ENCODE results near the gene RPS15. TPM values are rescaled to one million over a fixed set of nuclear protein-coding genes. Genes with fewer than 3 reads are reported as not detected.

RPS15 gene
- total RNA-seq, 1 donor from 2014 or later = 3,906 TPM

GRCh38 chr19:1431759-1432506, 6.3 kb upstream of the RPS15 start:
- H3K36me3 ChIP-seq = peaks cover 0 to 71% of the 10 kb centered on the region in 2 donors
- no peak for DNase-seq (ENCODE audit: extremely low spot score in 2 of 2)
- no peaks in the 10 kb centered on the region for H3K9me3 ChIP-seq
- H3K4me3 ChIP-seq = no peak overlapping the region
- intact Hi-C loops (cut with DNase I) = no loop called here
- H3K27me3 ChIP-seq = no peaks in the 10 kb centered on the region
- TF ChIP-seq CTCF (IDR thresholded peaks at IDR 0.05) (no peak), POLR2AphosphoS5 (IDR thresholded peaks at IDR 0.05; ENCODE audit: insufficient read depth in 1 of 2, low read depth in 1 of 2) (no peak), POLR2A (IDR thresholded peaks at IDR 0.05) (no peak)
- H3K27ac ChIP-seq = no peak overlapping the region
- H3K4me1 ChIP-seq = no peaks in the 10 kb centered on the region

GRCh38 chr19:1432507-1432887, 5.7 kb upstream of the RPS15 start:
- Histone ChIP-seq H3K4me1 (peaks cover under 1% of the 10 kb centered on the region), H3K27me3 (no peaks in the 10 kb centered on the region), H3K9me3 (no peaks in the 10 kb centered on the region), H3K27ac (no peak overlapping the region), H3K36me3 (peaks cover 0 to 66% of the 10 kb centered on the region in 2 donors), H3K4me3 (no peak overlapping the region)
- intact Hi-C loops (cut with DNase I) = no loop called here
- DNase-seq (ENCODE audit: extremely low spot score in 2 of 2) = no peak
- TF ChIP-seq POLR2AphosphoS5 (IDR thresholded peaks at IDR 0.05; ENCODE audit: insufficient read depth in 1 of 2, low read depth in 1 of 2) (no peak), CTCF (IDR thresholded peaks at IDR 0.05) (no peak), POLR2A (IDR thresholded peaks at IDR 0.05) (no peak)

- Histone ChIP-seq H3K4me3 (no peak overlapping the region), H3K36me3 (peaks cover 0 to 65% of the 10 kb centered on the region in 2 donors), H3K4me1 (peaks cover 6% of the 10 kb centered on the region), H3K27me3 (no peaks in the 10 kb centered on the region), H3K27ac (no peak overlapping the region), H3K9me3 (no peaks in the 10 kb centered on the region)
- no peak for DNase-seq (ENCODE audit: extremely low spot score in 2 of 2)
- intact Hi-C loops (cut with DNase I) = no loop called here
- TF ChIP-seq POLR2A (IDR thresholded peaks at IDR 0.05) = no peak
Measured at GRCh38 chr19:1433119-1434039, 4.8 kb upstream of the RPS15 start.

GRCh38 chr19:1434040-1434366, 4.2 kb upstream of the RPS15 start:
- Histone ChIP-seq H3K27ac (no peak overlapping the region), H3K4me1 (peaks cover 9% of the 10 kb centered on the region), H3K9me3 (no peaks in the 10 kb centered on the region), H3K4me3 (no peak overlapping the region), H3K36me3 (peaks cover 0 to 59% of the 10 kb centered on the region in 2 donors), H3K27me3 (no peaks in the 10 kb centered on the region)
- TF ChIP-seq CTCF (IDR thresholded peaks at IDR 0.05) (no peak), POLR2AphosphoS5 (IDR thresholded peaks at IDR 0.05; ENCODE audit: insufficient read depth in 1 of 2, low read depth in 1 of 2) (no peak), POLR2A (IDR thresholded peaks at IDR 0.05) (no peak)
- no peak for DNase-seq (ENCODE audit: extremely low spot score in 2 of 2)
- intact Hi-C loops (cut with DNase I) = no loop called here

- intact Hi-C loops (cut with DNase I) = no loop called here
- TF ChIP-seq POLR2A (IDR thresholded peaks at IDR 0.05) = no peak
- no peak for TF ChIP-seq POLR2AphosphoS5 (IDR thresholded peaks at IDR 0.05; ENCODE audit: insufficient read depth in 1 of 2, low read depth in 1 of 2)
- TF ChIP-seq CTCF (IDR thresholded peaks at IDR 0.05) = no peak
- peaks cover 0 to 56% of the 10 kb centered on the region in 2 donors for H3K36me3 ChIP-seq
- H3K27me3 ChIP-seq = no peaks in the 10 kb centered on the region
- no peak overlapping the region for H3K27ac ChIP-seq
- H3K4me1 ChIP-seq = peaks cover 15% of the 10 kb centered on the region
- no peak overlapping the region for H3K4me3 ChIP-seq
- no peaks in the 10 kb centered on the region for H3K9me3 ChIP-seq
- no peak for DNase-seq (ENCODE audit: extremely low spot score in 2 of 2)
Measured at GRCh38 chr19:1434577-1435060, 3.6 kb upstream of the RPS15 start.
